HG03097 (cell line): ENCODE measurements around the gene SLC7A1.
"Not testable (repeated sequence)": the region's sequence is repeated elsewhere in the genome, so short reads cannot be mapped to it uniquely, and the experiment has no call there.

Source experiments
- ATAC-seq: cut with Tn5 transposase; IDR thresholded peaks from one replicate; pipeline ENCODE4 v1.9.1; 2021; ENCODE audit not compliant: unreplicated experiment, low FRiP score

SLC7A1 gene

DNA sequence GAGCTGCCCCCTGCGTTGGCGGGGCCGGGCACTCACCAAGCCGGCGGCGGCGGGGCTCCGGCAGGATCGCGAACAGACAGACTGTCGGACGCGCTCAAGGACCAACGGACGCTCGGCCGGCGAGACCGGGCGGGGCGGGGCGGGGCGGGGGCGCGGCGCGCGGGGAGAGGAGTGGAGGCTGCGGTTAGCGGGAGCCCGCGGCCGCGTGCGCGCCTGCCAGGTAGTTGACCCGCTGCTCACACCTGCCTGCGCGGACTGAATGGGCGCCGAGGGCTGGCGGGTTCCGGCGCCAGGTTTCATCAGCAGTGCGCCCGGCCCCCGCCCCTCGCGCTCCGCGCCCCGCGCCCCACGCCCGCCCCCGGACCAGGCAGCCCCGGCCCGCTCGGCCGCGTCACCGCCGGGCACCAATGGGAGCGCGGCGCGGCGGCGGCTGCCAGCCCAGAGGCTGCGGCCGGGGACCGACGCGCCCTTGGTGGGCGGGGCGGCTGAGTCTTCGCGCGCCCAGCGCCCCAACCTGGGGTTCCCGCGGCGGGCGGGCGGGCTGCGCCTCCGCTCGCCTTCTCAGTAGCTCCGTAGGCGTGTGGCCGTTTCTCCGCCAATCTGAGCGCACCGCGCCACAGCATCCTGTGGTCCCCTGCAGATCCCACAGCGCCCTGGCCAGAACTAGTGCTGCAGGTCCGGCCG is at the start of gene SLC7A1:
TSS of gene SLC7A1 (minus strand) at position 309 of the 684 bp plus-strand sequence. CDS start 59,500 bp downstream, outside the sequence.
- ATAC-seq = peak; percentile 88

- ATAC-seq = no peak
These were observed 45.2 kb upstream of the SLC7A1 start for GRCh38 chr13:29640665-29641064.

DNA sequence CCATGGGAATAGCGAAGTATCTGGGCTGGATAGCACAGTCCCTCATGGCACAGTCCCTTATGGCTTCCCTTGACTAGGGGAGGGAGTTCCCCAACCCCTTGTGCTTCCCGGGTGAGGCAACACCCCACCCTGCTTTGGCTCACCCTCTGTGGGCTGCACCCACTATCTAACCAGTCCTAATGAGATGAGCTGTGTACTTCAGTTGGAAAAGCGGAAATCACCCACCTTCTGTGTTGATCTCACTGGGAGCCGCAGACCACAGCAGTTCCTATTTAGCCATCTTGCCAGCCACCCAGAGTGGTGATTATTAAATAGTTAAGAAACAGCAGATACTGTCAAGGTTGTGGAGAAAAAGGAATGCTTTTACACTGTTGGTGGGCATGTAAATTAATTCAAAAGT is 41.3 kb upstream of the SLC7A1 start:
- ATAC-seq = not testable (repeated sequence)

- no peak for ATAC-seq
These were observed 29.5 kb upstream of the SLC7A1 start for GRCh38 chr13:29624997-29625396.

- no peak for ATAC-seq
These were observed 26.4 kb upstream of the SLC7A1 start for GRCh38 chr13:29621841-29622240.

DNA sequence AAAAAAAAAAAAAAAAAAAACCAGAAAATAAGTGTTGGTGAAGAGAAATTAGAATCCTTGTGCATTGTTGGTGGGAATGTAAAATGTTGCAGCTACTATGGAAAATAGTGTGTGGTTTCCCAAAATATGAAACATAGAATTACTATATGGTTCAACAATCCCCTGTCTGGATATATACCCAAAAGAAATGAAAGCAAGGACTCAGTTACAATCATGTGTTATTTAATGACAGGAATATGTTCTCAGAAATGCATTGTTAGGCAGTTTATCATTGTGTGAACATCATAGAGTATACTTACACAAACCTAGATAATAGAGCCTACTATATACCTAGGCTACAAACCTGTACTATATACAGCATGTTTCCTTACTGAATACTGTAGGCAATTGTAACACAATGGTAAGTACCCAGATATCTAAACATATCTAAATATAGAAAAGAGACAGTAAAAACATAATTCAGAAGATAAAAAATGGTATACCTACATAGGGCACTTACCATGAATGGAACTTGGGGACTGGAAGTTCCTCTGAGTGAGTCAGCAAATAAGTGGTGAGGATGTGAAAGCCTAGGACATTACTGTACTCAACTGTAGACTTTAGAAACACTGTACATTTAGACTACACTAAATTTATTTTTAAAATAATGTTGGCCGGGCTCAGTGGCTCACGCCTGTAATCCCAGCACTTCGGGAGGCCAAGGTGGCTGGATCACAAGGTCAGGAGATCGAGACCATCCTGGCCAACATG is 25.7 kb upstream of the SLC7A1 start:
- ATAC-seq = no peak

DNA sequence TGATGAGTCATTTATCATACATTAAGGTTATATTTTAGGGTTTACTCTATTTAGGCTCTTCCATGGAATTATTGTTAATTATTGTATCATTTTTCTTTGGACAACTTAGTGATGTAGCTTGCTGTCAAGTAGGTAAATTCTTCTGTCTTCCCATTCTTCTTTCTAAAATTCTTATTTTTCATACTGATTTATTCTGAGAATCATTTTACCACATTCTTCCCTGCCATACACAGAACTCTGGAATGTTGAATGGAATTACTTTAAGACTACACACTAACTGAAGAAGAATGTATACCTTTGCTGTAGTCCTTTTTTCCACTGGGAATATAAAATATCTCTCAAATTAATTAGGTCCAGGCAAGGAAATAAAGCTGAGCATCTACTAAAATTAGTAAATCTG is 24.5 kb upstream of the SLC7A1 start:
- no peak for ATAC-seq

- no peak for ATAC-seq
These were observed 17.6 kb upstream of the SLC7A1 start for GRCh38 chr13:29613101-29613500.

DNA sequence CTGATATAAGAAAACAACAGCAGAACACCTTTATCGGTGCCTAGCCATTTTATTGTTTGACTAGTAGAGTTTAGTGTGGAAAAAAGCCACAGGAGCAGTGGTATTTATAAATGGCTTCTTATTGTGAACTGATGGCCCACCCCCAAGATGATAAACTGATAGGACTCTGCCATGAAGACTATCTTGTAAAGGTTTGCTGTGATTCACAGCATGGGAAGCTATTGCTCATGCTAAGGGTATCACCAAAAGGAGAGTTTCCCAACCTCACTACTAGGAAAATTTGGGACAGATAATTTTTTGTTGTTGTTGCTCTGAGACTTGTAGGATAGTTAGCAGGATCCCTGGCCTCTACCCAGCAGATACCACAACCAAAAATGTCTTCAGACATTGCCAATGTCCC is 12.0 kb upstream of the SLC7A1 start:
- no peak for ATAC-seq

DNA sequence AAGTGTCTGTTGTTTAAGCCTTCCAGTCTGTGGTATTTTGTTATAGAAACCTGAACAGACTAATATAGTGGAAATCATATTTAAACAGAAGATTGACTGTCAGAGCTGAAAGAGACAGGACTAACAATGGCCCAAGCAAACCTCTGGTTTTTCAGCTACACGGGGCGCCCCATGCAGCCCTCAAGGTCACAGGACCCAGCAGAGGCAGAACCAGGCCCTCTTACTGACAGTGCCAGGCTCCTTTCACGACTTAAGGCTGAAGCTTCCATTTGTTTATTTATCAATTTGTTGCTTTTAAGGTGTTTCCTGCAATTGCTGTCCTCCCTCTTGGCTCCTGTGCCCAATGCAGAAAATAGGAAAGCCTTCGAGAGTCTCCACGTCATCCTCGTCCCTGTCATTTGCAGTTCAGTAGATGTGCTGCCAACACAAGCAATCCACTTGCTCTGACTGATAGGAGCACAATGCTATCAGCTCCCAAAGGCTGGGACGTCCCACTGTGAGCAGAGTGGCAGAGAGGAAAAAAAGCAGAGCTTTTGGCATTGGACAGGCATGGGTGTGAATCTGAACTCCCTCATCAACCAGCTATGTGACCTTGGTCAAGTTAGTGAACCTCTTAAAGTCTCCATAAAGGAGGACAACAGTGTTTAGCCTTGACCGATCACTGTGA is 10.5 kb upstream of the SLC7A1 start:
- ATAC-seq = no peak

- no peak for ATAC-seq
These were observed 2.8 kb upstream of the SLC7A1 start for GRCh38 chr13:29598321-29598720.

DNA sequence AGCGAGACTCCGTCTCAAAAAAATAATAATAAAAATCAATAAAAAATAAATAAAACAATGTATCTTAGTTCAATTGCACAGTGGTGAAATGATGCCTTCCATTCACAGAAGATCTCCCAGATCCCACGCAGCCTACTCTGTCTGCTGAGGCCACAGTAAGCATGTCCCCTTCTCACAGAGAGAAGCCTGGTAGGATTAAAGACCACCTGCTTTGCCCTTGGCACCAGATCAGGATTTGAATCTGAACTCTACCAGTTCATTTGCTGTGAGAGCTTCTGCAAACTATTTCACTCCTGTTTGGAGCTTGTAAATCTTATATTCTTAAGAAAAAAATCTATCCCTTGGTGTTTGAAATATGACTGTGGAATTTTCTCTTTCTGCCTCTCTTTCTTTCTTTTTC is 2.2 kb upstream of the SLC7A1 start:
- no peak for ATAC-seq

GRCh38 chr13:29597246-29597645 is 1.8 kb upstream of the SLC7A1 start:
- ATAC-seq = no peak

GRCh38 chr13:29596064-29596418 is 553 bp upstream of the SLC7A1 start:
- ATAC-seq = no peak

DNA sequence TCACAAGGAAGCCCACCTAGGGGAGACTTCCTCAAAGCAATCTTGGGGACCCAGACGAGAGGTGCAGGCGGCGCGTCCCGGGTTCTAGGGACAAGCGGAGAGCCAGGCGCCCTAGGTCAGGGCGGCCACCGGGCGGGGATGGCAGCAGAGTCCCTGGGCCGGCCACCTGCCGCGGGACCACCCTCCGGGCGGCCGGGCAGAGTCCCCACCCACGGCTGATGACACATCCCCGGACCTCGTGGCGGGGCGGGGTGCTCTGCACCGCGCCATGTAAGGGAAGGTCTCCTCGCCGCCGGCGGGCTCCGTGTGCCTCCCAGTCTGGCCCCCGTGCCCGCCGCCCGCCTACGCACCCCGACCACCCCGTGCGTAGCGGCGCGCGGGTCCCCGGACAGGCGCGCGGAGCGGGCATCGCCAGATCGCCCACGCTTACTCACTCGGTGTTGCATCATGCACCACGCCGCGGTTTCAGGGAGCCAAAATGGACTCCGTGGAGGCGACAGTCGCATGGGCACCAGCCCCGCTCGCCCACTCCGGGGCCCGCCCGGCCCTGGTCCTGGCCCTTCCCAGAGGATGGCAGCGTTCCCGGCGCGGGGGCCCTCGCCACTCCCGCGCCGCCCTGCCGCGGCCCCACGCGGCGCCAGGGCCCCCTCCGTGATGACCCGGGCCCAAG is 643 bp downstream of the SLC7A1 start:
- ATAC-seq = peak; percentile 33

DNA sequence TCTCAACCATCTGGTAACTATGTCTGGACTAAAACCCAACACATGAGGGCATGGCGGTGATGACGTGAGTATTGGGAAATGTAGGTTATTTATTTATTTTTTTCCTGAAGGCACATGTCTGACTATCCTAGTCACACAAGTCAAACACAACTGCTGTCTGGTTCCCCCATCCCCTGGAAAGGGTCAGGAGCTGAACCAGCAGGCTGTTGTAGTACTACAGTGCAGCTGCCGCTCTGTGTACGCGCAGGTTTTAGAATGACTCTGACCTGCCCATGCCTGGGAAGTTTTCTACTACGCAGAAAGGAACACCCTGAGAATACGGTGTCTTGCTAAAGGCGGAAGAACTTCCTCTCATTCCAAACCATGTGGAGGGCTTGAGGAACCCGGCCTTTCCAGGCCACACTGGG is 1.2 kb downstream of the SLC7A1 start:
- ATAC-seq = peak; percentile 14

GRCh38 chr13:29593605-29594297 is 1.7 kb downstream of the SLC7A1 start:
- ATAC-seq = no peak

- no peak for ATAC-seq
These were observed 4.2 kb downstream of the SLC7A1 start for GRCh38 chr13:29591310-29591709.

DNA sequence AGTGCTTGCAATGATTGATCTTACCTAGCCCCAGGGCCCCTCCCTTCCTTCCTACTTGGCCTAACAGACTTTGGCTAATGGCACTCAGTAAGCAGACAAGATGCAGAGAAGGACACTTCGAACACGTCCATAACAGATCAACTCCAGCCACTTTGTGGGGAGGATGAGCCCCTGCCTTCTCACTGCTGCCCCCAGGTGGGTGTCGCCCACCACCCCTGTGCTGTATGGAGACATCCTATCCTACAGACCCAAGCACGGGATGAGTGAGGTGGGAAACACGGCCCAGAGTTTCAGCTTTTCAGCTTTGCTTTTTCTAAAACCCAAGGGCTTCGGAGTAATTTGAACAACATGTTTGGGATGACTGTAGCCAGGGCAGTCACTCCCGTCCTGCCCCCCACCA is 5.5 kb downstream of the SLC7A1 start:
- no peak for ATAC-seq

DNA sequence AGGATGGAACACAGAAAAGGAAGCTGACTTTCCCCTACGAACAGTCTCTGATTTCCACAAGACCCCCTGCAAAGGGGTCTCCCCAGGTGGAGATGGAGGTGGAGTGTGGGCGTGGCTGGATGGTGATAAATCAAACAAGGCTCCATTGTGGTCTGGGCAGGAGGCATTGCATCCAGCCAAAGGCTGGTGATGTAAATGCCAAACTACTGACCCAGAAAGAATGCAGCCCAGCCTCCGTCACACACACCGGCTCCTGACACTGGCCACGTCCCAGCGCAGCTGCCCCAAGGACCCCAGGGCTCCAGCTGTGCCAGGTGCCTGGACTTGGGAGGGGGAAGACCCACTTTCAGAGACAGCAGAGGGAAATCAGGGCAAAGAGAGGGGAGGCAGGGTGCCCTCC is 6.3 kb downstream of the SLC7A1 start:
- ATAC-seq = no peak

DNA sequence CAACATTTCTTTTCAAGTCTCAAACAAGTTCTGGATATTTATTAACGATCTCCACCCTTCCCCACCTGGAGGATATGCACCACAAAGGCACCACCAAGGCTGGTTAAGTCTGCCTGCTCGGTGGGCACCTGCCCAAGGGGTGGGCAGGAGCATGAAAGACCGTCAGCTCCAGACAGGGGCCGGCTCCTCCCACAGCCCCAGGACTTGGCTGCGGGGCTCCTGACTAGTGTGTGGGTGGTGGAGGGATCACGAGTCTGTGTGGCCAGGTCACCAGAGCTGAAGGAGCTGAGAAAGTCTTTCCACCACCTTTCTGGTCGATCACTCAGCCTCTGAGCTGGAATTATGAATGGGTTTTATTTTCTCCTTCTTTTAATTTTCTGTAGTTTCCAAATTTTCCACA is 7.8 kb downstream of the SLC7A1 start:
- no peak for ATAC-seq
